CD4-positive, alpha-beta T cell treated with Interleukin-4 for 4 hours (primary cell): ENCODE data around the gene AP2S1.
"Not testable (repeated sequence)": the region's sequence is repeated elsewhere in the genome, so short reads cannot be mapped to it uniquely, and the experiment has no call there.

Experiments used
- DNase-seq: peaks from one replicate; pipeline ENCODE4 v3.0.0-alpha.2; 2020

AP2S1 gene

DNA sequence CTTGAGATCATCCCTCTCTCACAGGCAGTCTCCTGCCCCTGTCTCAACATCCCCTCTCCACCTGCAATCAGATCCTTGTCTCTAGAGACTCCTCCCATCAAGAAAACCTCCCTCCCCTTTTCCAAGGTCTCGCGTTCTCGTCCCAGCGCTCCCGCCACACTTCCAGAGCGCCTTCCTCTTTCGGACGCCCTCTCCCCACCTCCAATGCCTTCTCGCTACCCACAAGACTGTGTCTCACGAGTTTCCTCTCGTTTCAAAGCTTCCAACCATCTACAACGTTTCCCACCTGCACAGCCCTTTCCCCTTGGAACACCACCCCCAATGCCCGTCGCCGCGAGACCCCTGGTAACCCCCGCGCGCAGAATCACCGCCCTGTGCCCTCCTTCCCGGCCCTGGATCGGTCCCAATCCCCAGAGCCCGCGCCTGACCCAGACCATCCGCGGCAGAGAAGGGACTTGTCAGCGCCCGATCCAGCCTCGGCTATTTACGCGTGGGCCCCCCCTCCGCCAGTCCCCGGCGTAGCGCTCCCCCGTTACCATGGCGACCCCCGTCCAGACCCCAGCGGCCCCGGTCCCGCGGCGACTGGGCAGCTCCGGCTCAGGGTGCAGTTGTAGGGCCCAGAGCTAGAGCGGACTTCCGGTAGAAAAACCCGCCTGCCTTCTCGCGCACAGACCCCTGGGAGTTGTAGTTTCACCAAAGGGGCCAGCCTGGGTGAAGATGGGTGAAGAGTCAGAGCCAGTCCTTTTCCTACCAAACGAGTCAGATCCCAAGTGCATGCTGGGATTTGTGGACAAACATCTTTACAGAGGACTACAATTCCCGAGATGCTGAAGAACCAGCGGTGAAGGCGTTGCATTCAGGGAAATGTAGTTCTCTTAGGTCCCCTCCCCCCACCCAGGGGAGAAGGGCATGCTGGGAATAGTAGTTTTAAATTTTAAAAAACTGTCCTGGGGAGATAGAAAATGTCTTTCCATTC, at the start of gene AP2S1:
Gene AP2S1 (minus strand): TSS at position 619 of the 976 bp plus-strand sequence. CDS start 80 bp downstream, at position 539.
- peak; percentile 97 for DNase-seq

DNA sequence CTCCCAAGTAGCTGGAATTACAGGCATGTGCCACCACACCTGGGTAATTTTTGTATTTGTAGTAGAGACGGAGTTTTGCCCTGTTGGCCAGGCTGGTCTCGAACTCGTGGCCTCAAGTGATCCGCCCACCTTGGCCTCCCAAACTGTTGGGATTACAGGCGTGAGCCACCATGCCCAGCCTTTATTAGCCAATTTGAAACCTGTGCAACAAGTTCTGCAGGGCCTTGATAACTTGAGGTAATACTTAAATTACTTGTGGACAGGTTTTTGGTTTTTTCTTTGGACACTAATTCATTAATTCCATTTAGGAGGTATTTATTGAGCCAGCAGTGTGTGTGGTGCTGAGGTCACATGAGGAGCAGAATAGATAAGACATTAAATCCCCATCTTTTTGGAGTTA, 49.7 kb upstream of the AP2S1 start:
- DNase-seq = no peak

GRCh38 chr19:46898731-46899130, 48.1 kb upstream of the AP2S1 start:
- no peak for DNase-seq

- DNase-seq = no peak
Observed at GRCh38 chr19:46896076-46896794, 45.6 kb upstream of the AP2S1 start.

DNA sequence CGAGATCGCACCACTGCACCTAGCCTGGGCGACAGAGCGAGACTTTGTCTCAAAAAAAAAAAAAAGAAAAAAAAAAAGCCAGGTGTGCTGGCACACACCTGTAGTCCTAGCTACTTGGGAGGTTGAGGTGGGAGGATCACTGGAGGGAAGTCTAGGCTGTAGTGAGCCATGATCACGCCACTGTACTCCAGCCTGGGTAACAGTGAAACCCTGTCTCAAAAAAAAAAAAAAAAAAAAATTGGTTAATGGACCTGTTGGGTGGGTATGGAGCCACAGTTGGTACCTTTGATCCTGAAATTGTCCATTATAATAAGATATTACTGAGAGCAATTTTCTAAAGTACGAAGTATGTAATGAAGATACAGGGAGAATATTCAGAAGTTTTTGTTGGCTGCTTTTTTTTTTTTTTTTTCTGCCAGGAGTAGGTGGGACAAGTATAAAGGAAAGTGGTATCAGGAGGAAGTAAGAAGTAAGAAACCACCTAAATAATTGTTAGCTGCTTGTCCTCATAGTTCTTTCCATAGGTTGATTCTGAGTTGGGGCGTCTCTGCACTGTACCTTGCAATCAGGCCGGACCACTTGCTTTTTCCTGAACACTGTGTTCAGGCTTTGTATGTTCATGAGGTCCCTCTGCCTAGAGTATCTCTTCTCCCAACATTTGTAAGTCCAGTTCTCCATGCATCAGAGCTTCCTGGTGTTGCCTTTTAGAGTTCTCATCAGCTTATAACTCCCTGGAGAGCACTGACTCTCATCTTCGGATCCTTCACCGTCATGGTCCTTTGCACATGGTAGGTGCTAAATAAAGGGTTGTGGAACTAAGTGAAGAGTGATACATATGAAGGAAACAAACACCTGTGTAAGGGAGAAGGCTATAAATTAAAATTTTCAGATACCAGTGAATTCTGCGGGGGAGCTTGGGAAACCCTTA, 41.9 kb upstream of the AP2S1 start:
- no peak for DNase-seq

DNA sequence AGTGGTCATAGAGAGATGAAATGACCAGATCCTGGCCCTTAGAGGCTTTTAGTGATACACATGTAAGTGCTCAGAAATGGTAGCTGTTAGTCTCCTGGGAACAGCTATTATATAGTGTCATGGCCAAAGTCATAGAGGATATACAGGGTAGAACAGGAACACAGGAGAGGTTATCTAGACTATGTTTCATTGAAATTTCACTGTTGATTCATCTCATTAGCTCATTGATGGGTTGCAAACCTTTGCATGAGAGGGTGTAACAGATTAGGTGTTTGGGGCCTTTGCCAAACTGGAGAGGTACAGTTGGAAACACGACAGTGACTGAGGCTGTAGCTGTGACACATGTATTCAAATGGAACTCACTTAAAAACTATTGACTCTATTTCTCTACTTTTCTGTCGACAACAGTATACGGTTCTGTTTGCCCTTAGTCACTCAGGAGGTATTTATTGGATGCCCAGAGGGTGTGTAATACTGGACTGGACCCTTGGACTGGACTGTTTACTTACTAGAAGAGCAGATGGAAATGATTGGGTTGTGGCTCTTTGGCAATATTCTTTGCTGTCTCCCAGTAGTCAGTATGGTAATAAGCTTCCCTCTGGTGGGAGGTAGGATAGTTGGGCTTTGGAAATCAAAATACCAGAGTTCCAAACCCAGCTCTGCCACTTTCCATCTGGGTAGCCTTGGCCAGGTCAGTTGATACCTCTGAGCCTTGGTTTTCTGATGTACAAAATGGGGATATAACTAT, 40.0 kb upstream of the AP2S1 start:
- DNase-seq = no peak

- DNase-seq = no peak
Observed at GRCh38 chr19:46887240-46887782, 36.7 kb upstream of the AP2S1 start.

- no peak for DNase-seq
Observed at GRCh38 chr19:46886546-46887239, 36.0 kb upstream of the AP2S1 start.

DNA sequence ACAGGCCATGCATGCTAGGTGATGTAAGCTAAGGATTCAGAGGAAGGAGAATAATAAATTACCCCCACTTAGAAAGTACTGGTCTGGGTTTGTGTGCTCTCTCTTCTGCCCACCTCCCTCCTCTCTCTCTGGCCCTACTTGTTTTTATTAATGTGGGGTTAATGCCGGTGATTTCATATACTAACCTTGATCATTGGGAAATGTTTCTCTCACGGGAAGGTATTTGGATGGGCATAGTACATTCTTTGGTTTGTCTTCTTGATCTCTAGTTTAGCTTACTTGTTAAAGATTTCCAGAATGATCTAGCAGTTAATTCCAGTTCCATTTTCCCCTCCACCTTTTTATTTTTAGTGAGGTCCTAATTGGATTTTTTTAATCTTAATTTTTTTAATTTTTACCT, 34.8 kb upstream of the AP2S1 start:
- DNase-seq = no peak

- not testable (repeated sequence) for DNase-seq
Observed at GRCh38 chr19:46882751-46883150, 32.1 kb upstream of the AP2S1 start.

DNA sequence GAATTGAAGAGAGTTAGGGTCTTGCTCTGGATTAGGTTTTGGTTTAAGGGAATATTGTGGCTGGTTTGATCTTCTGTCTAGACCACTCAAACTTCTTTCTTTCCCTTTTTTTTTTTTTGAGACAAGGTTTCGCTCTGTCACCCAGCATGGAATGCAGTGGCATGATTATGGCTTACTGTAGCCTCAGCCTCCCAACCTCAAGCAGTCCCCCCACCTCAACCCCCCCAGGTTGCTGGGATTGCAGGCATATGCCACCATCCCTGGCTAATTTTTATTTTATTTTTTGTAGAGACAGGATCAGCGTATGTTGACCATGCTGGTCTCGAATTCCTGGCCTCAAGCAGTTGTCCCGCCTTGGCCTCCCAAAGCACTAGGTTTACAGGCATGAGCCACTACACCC, 31.4 kb upstream of the AP2S1 start:
- no peak for DNase-seq

DNA sequence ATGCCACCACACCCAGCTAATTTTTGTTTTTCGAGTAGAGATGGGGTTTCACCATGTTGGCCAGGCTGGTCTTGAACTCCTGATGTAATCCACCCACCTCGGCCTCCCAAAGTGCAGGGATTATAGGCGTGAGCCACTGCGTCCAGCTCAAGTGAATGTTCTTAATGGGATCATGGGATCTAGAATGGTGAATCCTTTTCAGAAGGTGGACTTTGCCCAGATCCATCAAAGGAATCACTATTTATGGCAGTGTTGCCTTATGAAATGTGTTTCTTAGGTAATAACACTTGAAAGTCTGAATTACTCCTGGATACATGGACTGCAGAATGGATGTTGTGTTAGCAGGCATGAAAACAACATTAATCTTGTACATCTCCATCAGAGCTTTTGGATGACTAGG, 30.4 kb upstream of the AP2S1 start:
- DNase-seq = no peak

DNA sequence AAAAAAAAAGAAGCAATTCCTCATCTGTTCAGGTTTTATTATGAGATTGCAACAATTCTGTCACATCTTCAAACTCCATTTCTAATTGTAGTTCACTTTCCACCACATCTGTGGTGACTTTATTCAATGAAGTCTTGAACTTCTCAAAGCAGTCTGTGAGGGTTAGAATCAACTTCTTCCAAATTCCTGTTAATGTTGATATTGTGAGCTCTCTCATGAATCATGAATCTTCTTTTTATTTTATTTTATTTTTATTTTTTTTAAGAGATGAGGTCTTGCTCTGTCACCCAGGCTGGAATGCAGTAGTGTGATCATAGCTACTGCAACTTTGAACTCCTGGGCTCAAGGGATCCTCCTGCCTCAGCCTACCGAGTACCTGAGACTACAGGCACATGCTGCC, 29.8 kb upstream of the AP2S1 start:
- DNase-seq = no peak

DNA sequence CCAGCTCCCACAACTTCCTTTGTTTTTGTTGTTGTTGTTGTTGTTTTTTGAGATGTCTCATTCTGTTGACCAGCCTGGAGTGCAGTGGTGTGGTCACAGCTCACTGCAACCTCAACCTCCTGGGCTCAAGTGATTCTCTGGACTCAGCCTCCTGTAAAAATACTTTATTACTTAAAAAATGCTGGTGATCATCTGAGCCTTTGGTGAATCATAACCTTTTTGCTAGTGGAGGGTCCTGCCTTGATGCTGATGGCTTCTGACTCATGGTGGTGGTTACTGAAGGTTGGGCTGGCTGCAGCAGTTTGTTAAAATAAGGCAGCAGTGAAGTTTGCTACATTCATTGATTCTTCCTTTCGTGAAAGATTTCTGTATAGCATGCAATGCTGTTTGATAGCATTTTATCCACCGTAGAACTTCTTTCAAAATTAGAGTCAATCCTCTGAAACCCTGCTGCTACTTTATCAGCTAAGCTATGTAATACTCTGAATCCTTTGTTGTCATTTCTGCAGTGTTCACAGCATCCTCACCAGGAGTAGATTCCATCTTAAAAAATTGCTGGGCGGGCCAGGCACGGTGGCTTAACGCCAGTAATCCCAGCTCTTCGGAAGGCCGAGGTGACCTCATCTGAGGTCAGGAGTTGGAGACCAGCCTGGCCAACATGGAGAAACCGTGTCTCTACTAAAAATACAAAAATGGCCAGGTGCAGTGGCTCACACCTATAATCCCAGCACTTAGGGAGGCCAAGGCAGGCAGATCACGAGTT, 28.1 kb upstream of the AP2S1 start:
- no peak for DNase-seq

DNA sequence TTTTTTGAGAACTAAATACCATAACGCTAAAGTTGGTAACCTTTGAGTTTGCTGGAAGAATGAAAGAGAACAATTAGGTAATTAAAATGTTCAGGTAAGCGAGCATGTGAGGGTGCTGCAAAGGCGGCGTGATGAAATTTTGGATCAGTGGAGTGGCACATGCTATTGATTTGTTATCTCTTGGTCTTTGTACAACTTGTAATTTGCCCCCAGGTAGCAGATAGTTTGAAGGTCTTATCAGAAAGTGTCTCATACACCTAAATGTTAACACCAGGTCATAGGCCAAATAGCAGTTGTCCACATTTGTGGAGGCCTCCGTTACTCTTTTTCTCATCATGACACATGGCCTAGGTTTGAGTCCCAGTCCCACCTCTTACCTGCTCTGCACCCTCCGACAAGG, 25.0 kb upstream of the AP2S1 start:
- no peak for DNase-seq

DNA sequence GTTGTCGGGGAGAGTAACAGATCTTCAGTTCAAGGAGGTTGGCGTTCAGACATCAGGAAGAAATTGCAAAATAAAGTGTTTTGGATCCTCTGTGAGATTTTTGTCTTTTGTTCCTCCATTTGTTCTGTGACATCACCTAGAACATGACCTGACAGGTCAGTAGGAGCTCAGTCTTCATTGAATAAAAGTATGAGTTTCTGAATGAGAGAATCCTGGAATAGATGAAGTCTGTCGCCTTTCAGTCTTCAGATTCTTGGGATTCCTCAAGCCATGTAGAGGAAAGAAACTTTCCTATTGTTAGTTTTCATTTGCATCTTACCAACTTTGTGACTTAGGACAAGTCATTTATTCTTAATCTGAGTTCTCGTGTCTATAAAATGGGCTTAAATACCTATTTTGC, 24.6 kb upstream of the AP2S1 start:
- no peak for DNase-seq

GRCh38 chr19:46872967-46873366, 22.3 kb upstream of the AP2S1 start:
- DNase-seq = no peak

- not testable (repeated sequence) for DNase-seq
Observed at GRCh38 chr19:46871173-46871572, 20.5 kb upstream of the AP2S1 start.

DNA sequence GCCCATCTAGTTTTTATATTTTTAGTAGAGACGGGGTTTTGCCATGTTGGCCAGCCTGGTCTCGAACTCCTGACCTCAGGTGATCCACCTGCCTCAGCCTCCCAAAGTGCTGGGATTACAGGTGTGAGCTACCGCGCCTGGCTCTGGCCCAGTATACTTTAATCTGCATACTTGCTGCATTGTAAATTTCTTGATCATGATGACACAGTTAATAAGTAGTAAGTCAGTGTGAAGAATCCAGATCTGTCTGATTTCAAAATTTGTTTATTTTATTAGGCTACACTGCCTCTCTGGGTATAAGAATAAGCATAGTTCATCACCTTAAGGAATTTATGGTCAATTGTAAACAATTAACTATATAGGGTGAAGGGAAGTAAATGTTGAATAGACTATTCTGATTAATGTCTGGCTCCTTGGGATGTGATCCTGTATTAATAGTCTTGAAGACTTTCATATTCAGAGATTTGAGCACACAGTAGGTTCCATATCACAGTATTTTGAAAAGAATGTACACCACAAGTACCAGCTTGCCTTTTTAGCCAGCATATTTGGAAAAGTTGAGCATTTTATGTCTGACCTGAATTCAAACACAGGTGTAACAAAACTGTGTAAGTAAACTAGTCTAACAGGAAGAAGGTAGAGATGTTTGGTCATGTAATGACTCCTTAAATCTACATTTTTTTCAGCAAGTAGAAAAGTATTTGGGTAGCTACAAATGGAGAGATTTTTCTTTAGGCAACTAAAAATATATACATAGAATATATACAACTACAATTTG, 17.6 kb upstream of the AP2S1 start:
- no peak for DNase-seq

DNA sequence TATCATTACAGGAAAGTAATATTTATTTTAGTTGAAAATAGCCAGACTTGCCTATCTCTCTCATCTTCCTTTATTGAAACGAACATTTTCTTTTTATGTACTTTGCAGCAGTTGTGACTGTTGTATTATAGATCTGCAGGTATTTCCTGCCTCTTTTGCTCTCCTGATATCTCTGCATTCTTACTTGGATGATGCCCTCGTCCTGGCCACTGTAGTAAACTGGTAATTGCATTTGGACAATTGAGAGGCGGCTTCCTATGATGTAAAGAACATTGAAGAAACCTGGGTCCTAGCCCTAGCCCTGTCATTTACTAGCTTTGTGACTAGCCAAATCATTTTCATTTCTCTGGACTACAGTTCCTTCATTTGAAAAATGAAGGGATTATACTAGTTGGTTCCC, 16.5 kb upstream of the AP2S1 start:
- DNase-seq = no peak
